Left renal cortex interstitium (tissue), 4 donors: Measurements from ENCODE around the gene LIN52. TPM values are rescaled to one million over a fixed set of nuclear protein-coding genes. Genes with fewer than 3 reads are reported as not detected.

Experiments used
- DNase-seq, 4 donors: peaks; one replicate each; pipeline ENCODE4 v3.0.0-alpha.2; 2013; ENCODE audit warnings: low read depth in 4 of 4, low spot score in 2 of 4, missing footprints in 1 of 4
- polyA plus RNA-seq, 4 donors: library from polyadenylated mRNA; unstranded; fragments of 120-200 nt; gene quantifications; one replicate each; pipeline ENCODE4 v1.2.1, GENCODE V29; 2013; ENCODE audit not compliant: insufficient read length in 4 of 4

The LIN52 gene
- polyA plus RNA-seq, 4 donors, result 15.7 to 20.2 (median 17.8) TPM

GRCh38 chr14:74249433-74250375 lies 164.9 kb downstream of the LIN52 start:
- no peak for DNase-seq

Other genes starting within 250 kb of the LIN52 start
- 10 to 100 TPM; 21.3 to 36.2 (median 26.1) TPM for gene PTGR2, start 233.1 kb upstream of the LIN52 start, polyA plus RNA-seq
- 10 to 100 TPM; 51.2 to 65.0 (median 56.8) TPM for gene ZNF410, start 198.1 kb upstream of the LIN52 start, polyA plus RNA-seq
- 10 to 100 TPM; 12.1 to 16.2 (median 14.3) TPM for gene FAM161B, start 134.9 kb upstream of the LIN52 start, polyA plus RNA-seq
- gene COQ6, start 134.7 kb upstream of the LIN52 start, polyA plus RNA-seq, result 10 to 100 TPM; 27.8 to 37.3 (median 32.8) TPM
- 10 to 100 TPM; 41.1 to 55.8 (median 49.8) TPM for gene ENTPD5, start 65.7 kb upstream of the LIN52 start, polyA plus RNA-seq
- 10 to 100 TPM; 13.5 to 20.5 (median 18.1) TPM for gene BBOF1, start 65.6 kb upstream of the LIN52 start, polyA plus RNA-seq
- 100 to 1,000 TPM in 2 of 4 donors, 10 to 100 TPM in 2; 76.3 to 126 (median 104) TPM for gene ALDH6A1, start 503 bp upstream of the LIN52 start, polyA plus RNA-seq
- under 1 TPM; 0.05 to 0.11 (median 0.08) TPM for gene VSX2, start 154.5 kb downstream of the LIN52 start, polyA plus RNA-seq
- 100 to 1,000 TPM in 2 of 4 donors, 10 to 100 TPM in 2; 74.6 to 156 (median 116) TPM for gene ABCD4, start 218.0 kb downstream of the LIN52 start, polyA plus RNA-seq